GM12878 (cell line): ENCODE measurements around the gene ZMYND15. TPM values are rescaled to one million over a fixed set of nuclear protein-coding genes. Genes with fewer than 3 reads are reported as not detected.

Source experiments
- ATAC-seq: fragments of 200-7000 bp; cut with Tn5 transposase; 3 replicates; pipeline ENCODE4 v1.9.1; 2020; ENCODE audit warnings: mild to moderate bottlenecking, moderate library complexity
- BruUV-seq: library from RNA; stranded (reverse); fragments of 400-500 nt; replicated peaks from 2 replicates; lab custom pipeline; 2021; lab: Mats Ljungman, UMichigan
- CTCF ChIA-PET: fragments of 300-600 bp; sonication (Branson Sonifier 250); formaldehyde crosslinking; extraction: SDS; loops from one replicate; lab custom pipeline; 2021; ENCODE audit warnings: inconsistent platforms; lab: Yijun Ruan, JAX
- POLR2A ChIA-PET: fragments of 350-600 bp; formaldehyde crosslinking; extraction: SDS; loops from one replicate; lab custom pipeline; 2021; ENCODE audit warnings: inconsistent platforms; lab: Charles Lee
- RAD21 ChIA-PET: fragments of 300-600 bp; sonication (Branson Sonifier 250); formaldehyde crosslinking; loops from one replicate; lab custom pipeline; 2023; ENCODE audit warnings: antibody characterized with exemption; ENCODE audit not compliant: unreplicated experiment; lab: Charles Lee
- SMC1A ChIA-PET: fragments of 300-600 bp; sonication (Branson Sonifier 250); formaldehyde crosslinking; loops from one replicate; lab custom pipeline; 2023; ENCODE audit not compliant: unreplicated experiment, uncharacterized antibody; lab: Charles Lee
- DNase-seq: peaks from one replicate; pipeline ENCODE4 v3.0.0-alpha.2; 2011; ENCODE audit warnings: low read depth, low spot score
- FAIRE-seq: peaks from 3 replicates; lab custom pipeline; 2011; peaks lifted over from hg19 to GRCh38; lab: Jason Lieb, UNC
- H2AFZ ChIP-seq: 2 replicates; pipeline ENCODE4 v1.6.0; 2011; ENCODE audit warnings: low read depth, low read length, control low read depth; ENCODE audit not compliant: control insufficient read depth
- H3K27ac ChIP-seq: 2 replicates; pipeline ENCODE4 v1.5.1; 2011; ENCODE audit warnings: control low read depth; ENCODE audit not compliant: control insufficient read depth, insufficient read depth
- H3K27me3 ChIP-seq, 2 experiments: replicated peaks in 1 of 2; 2 replicates each; pipeline versions ENCODE4 v1.6.0 to v1.6.1; 2011; ENCODE audit warnings: low read length in 1 of 2; ENCODE audit not compliant: control insufficient read depth in 2 of 2, insufficient read depth in 2 of 2
- H3K36me3 ChIP-seq, 2 experiments: 2 replicates each; pipeline ENCODE4 v1.5.1; 2011; ENCODE audit warnings: low read length in 1 of 2; ENCODE audit not compliant: control insufficient read depth in 2 of 2, insufficient read depth in 2 of 2
- H3K4me1 ChIP-seq: 2 replicates; pipeline ENCODE4 v1.6.1; 2011; ENCODE audit warnings: mild to moderate bottlenecking, low read length, moderate library complexity, mixed read lengths; ENCODE audit not compliant: control insufficient read depth, insufficient read depth
- H3K4me2 ChIP-seq: 2 replicates; pipeline ENCODE4 v1.6.0; 2011; ENCODE audit warnings: control low read depth; ENCODE audit not compliant: control insufficient read depth, insufficient read depth
- H3K4me3 ChIP-seq: fragments of 200-600 bp; sonication (generic); 2 replicates; pipeline ENCODE4 v1.5.1; 2016
- H3K79me2 ChIP-seq: 2 replicates; pipeline ENCODE4 v1.6.0; 2011; ENCODE audit warnings: low read length; ENCODE audit not compliant: control insufficient read depth, insufficient read depth
- H3K9ac ChIP-seq: 2 replicates; pipeline ENCODE4 v1.8.0; 2011; ENCODE audit warnings: low read length, control low read depth, mixed read lengths; ENCODE audit not compliant: control insufficient read depth, insufficient read depth
- H3K9me3 ChIP-seq: replicated peaks from 3 replicates; pipeline ENCODE4 v1.5.1; 2011; ENCODE audit warnings: mild to moderate bottlenecking, low read length; ENCODE audit not compliant: control insufficient read depth, insufficient read depth
- H4K20me1 ChIP-seq: 2 replicates; pipeline ENCODE4 v1.6.0; 2011; ENCODE audit not compliant: control insufficient read depth, insufficient read depth
- ASH2L ChIP-seq: fragments of 300-600, 200-600 bp; sonication (generic); IDR thresholded peaks from 2 replicates; pipeline ENCODE4 v1.6.1; 2017; ENCODE audit warnings: low read depth, mild to moderate bottlenecking, borderline replicate concordance
- BMI1 ChIP-seq: fragments of 450-650 bp; IDR thresholded peaks from 2 replicates; pipeline ENCODE4 v1.6.1; 2016; ENCODE audit warnings: mild to moderate bottlenecking, moderate library complexity, borderline replicate concordance
- CHD1 ChIP-seq: IDR thresholded peaks from 2 replicates; pipeline ENCODE4 v1.6.1; 2012; ENCODE audit warnings: low read depth, low read length, improper control_type of control experiment
- E2F4 ChIP-seq: IDR thresholded peaks from 2 replicates; pipeline ENCODE4 v1.6.1; 2012; ENCODE audit warnings: low read depth, low read length, improper control_type of control experiment
- EGR1 ChIP-seq, 2 experiments: IDR thresholded peaks; 1 replicate in 1 of 2; 2 replicates in 1 of 2; pipeline ENCODE4 v1.6.1; 2011 to 2012; ENCODE audit warnings: low read depth in 2 of 2, low read length in 2 of 2, borderline replicate concordance in 1 of 2, mild to moderate bottlenecking in 1 of 2, moderate library complexity in 1 of 2
- HCFC1 ChIP-seq: fragments of 150-350 bp; IDR thresholded peaks from 2 replicates; pipeline ENCODE4 v1.6.1; 2014; ENCODE audit warnings: low read length
- KAT2A ChIP-seq: conservative IDR thresholded peaks from 2 replicates; pipeline ENCODE4 v1.6.1; 2011; ENCODE audit warnings: low read depth, low read length; ENCODE audit not compliant: control insufficient read depth
- MAX ChIP-seq: IDR thresholded peaks from 2 replicates; pipeline ENCODE4 v1.6.1; 2012; ENCODE audit warnings: low read depth, low read length, improper control_type of control experiment
- NR2F1 ChIP-seq: fragments of 450-650 bp; conservative IDR thresholded peaks from 2 replicates; pipeline ENCODE4 v1.6.1; 2017; ENCODE audit warnings: mild to moderate bottlenecking
- POLR2AphosphoS5 ChIP-seq: IDR thresholded peaks from 2 replicates; pipeline ENCODE4 v1.6.1; 2011; ENCODE audit warnings: mild to moderate bottlenecking, low read length, inconsistent platforms
- RCOR1 ChIP-seq: conservative IDR thresholded peaks from 2 replicates; pipeline ENCODE4 v1.6.1; 2012; ENCODE audit warnings: low read depth, low read length, improper control_type of control experiment
- REST ChIP-seq: IDR thresholded peaks from 2 replicates; pipeline ENCODE4 v1.6.1; 2012; ENCODE audit warnings: mild to moderate bottlenecking, low read depth, low read length
- SMC3 ChIP-seq: IDR thresholded peaks from 2 replicates; pipeline ENCODE4 v1.6.1; 2011; ENCODE audit warnings: low read length, improper control_type of control experiment, borderline replicate concordance
- SP1 ChIP-seq: IDR thresholded peaks from one replicate; pipeline ENCODE4 v1.6.1; 2011; ENCODE audit warnings: low read depth, low read length
- SPI1 ChIP-seq: IDR thresholded peaks from 2 replicates; pipeline ENCODE4 v1.6.1; 2011; ENCODE audit warnings: low read depth, mild to moderate bottlenecking, low read length, moderate library complexity, borderline replicate concordance; ENCODE audit not compliant: insufficient read depth
- SREBF1 ChIP-seq: IDR thresholded peaks from 2 replicates; pipeline ENCODE4 v1.6.1; 2012; ENCODE audit warnings: mild to moderate bottlenecking, low read length
- SREBF2 ChIP-seq: IDR thresholded peaks from 2 replicates; pipeline ENCODE4 v1.6.1; 2012; ENCODE audit warnings: mild to moderate bottlenecking, low read length
- SUPT20H ChIP-seq: IDR thresholded peaks from 2 replicates; pipeline ENCODE4 v1.6.1; 2011; ENCODE audit warnings: low read depth, mild to moderate bottlenecking, low read length, moderate library complexity, borderline replicate concordance; ENCODE audit not compliant: control insufficient read depth
- YBX1 ChIP-seq: fragments of 450-650 bp; IDR thresholded peaks from 2 replicates; pipeline ENCODE4 v1.6.1; 2016; ENCODE audit warnings: antibody characterized with exemption
- WGBS: methylation state at CpG from one replicate; pipeline ENCODE4 v1.1.6; 2016; ENCODE audit warnings: low lambda C conversion rate; ENCODE audit not compliant: insufficient replicate concordance, insufficient coverage; ENCODE audit errors: missing lambda C conversion rate; 5-methylcytosine and 5-hydroxymethylcytosine counted together
- in situ Hi-C: fragments of 300-500 bp; cut with MboI; formaldehyde crosslinking; loops from 9 replicates; pipeline ENCODE4 v1.14.3; 2018; ENCODE audit warnings: mixed read lengths
- intact Hi-C: fragments of 100-400 bp; cut with micrococcal nuclease; formaldehyde crosslinking; loops from one replicate; pipeline ENCODE4 v1.14.2; 2022; ENCODE audit not compliant: unreplicated experiment
- polyA plus RNA-seq, 11 experiments: library from polyadenylated mRNA; depleted of rRNA in 4 of 11; unstranded in 6 of 11; stranded (reverse) in 5 of 11; fragments of >200 nt; fragmentation: Nextera tagmentation in 4 of 11; fragmentation: Illumina TruSeq in 1 of 11; extraction: Ambion mirVana in 4 of 11; extraction: Trizol in 1 of 11; gene quantifications; 1 replicate in 1 of 11; 2 replicates in 10 of 11; pipeline versions ENCODE4 v1.2.1 to v1.2.3, GENCODE V29; 2011 to 2016; ENCODE audit warnings: inconsistent platforms in 2 of 11, missing spikeins in 2 of 11, low read depth in 1 of 11
- total RNA-seq, 4 experiments: library from RNA; depleted of rRNA in 3 of 4; stranded (reverse); fragments of >200 nt in 3 of 4; fragmentation: Illumina TruSeq in 1 of 4; extraction: Trizol in 1 of 4; gene quantifications; 2 replicates each; pipeline versions ENCODE4 v1.2.1 to v1.2.3, GENCODE V29; 2013 to 2021

Gene ZMYND15
- total and polyA plus RNA-seq, 10 of the 15 experiments (the other 5 are each of a cell fraction or from before 2014, with no cell fraction given) = 0.03 to 0.17 (median 0.06) TPM; not detected in 4

GRCh38 chr17:4753392-4753791, 13.8 kb downstream of the ZMYND15 start:
- Histone ChIP-seq H3K4me3 (no peak overlapping the region), H3K9ac (no peak overlapping the region), H2AFZ (no peak overlapping the region), H3K27ac (no peak overlapping the region), H4K20me1 (no peaks in the 10 kb centered on the region), H3K9me3 (no peaks in the 10 kb centered on the region), H3K4me1 (no peaks in the 10 kb centered on the region; the same call in 1 of the 2 replicates), H3K36me3 (no peaks in the 10 kb centered on the region), H3K4me2 (no peak overlapping the region), H3K79me2 (no peaks in the 10 kb centered on the region), H3K27me3 (peaks cover 0 to 2% of the 10 kb centered on the region in 2 experiments; a peak in 1 of 4 replicates)
- no peak for FAIRE-seq
- ChIA-PET CTCF (no interaction called here), POLR2A (no interaction called here), RAD21 (no interaction called here), SMC1A (no interaction called here)
- ATAC-seq = no peak
- WGBS = 53% methylated on average over 1 of the region's 1 CpG
- DNase-seq = no peak
- BruUV-seq = no TSS peak
- intact Hi-C loops (no loop called here), in situ Hi-C loops (no loop called here)
- no peak for TF ChIP-seq SMC3
- TF ChIP-seq SPI1 = no peak
- no peak for TF ChIP-seq SUPT20H
- no peak for TF ChIP-seq SP1
- TF ChIP-seq HCFC1 = no peak
- no peak for TF ChIP-seq EGR1 (IDR thresholded peaks at IDR 0.05; ENCODE audit: borderline replicate concordance in 1 of 2, low read depth in 2 of 2, low read length in 2 of 2)
- no peak for TF ChIP-seq E2F4
- no peak for TF ChIP-seq SREBF2
- no peak for TF ChIP-seq YBX1
- no peak for TF ChIP-seq BMI1
- TF ChIP-seq CHD1 = no peak
- no peak for TF ChIP-seq ASH2L
- no peak for TF ChIP-seq SREBF1
- TF ChIP-seq POLR2AphosphoS5 = no peak
- TF ChIP-seq NR2F1 = no peak
- no peak for TF ChIP-seq REST
- no peak for TF ChIP-seq RCOR1
- TF ChIP-seq KAT2A = no peak
- TF ChIP-seq MAX = no peak
